Ramos (cell line): Measurements from ENCODE around the gene CD36.

Experiments used
- in situ Hi-C: fragments of 300-500 bp; cut with MboI; formaldehyde crosslinking; loops from one replicate; pipeline ENCODE4 v1.14.3; 2022; ENCODE audit warnings: low sequenced_read_pairs; ENCODE audit not compliant: unreplicated experiment

The CD36 gene

GRCh38 chr7:80623503-80624252, 14.8 kb upstream of the CD36 start:
- in situ Hi-C loops = no loop called here

- in situ Hi-C loops = no loop called here
Observed at GRCh38 chr7:80624763-80625162, 13.7 kb upstream of the CD36 start.

- in situ Hi-C loops = no loop called here
Observed at GRCh38 chr7:80629023-80629422, 9.4 kb upstream of the CD36 start.

GRCh38 chr7:80630608-80631405, 7.6 kb upstream of the CD36 start:
- in situ Hi-C loops = no loop called here

- in situ Hi-C loops = no loop called here
Observed at GRCh38 chr7:80631421-80631820, 7.0 kb upstream of the CD36 start.

- in situ Hi-C loops = no loop called here
Observed at GRCh38 chr7:80632139-80632538, 6.3 kb upstream of the CD36 start.

- in situ Hi-C loops = no loop called here
Observed at GRCh38 chr7:80632819-80633218, 5.6 kb upstream of the CD36 start.

GRCh38 chr7:80634505-80634904, 3.9 kb upstream of the CD36 start:
- in situ Hi-C loops = no loop called here

- in situ Hi-C loops = no loop called here
Observed at GRCh38 chr7:80635533-80635932, 2.9 kb upstream of the CD36 start.

- in situ Hi-C loops = no loop called here
Observed at GRCh38 chr7:80635998-80636397, 2.4 kb upstream of the CD36 start.

GRCh38 chr7:80636709-80637108, 1.7 kb upstream of the CD36 start:
- in situ Hi-C loops = no loop called here

- in situ Hi-C loops = no loop called here
Observed at GRCh38 chr7:80637454-80637853, 988 bp upstream of the CD36 start.

GRCh38 chr7:80639011-80639410, 569 bp downstream of the CD36 start:
- in situ Hi-C loops = no loop called here

GRCh38 chr7:80640846-80641245, 2.4 kb downstream of the CD36 start:
- in situ Hi-C loops = no loop called here

- in situ Hi-C loops = no loop called here
Observed at GRCh38 chr7:80641548-80641947, 3.1 kb downstream of the CD36 start.

GRCh38 chr7:80642871-80643270, 4.4 kb downstream of the CD36 start:
- in situ Hi-C loops = no loop called here

GRCh38 chr7:80643336-80643915, 5.0 kb downstream of the CD36 start:
- in situ Hi-C loops = no loop called here

- in situ Hi-C loops = no loop called here
Observed at GRCh38 chr7:80644054-80644453, 5.6 kb downstream of the CD36 start.

- in situ Hi-C loops = no loop called here
Observed at GRCh38 chr7:80646083-80646865, 7.8 kb downstream of the CD36 start.

GRCh38 chr7:80647436-80647835, 9.0 kb downstream of the CD36 start:
- in situ Hi-C loops = no loop called here
